GM12864 (cell line): ENCODE data around the gene BECN2.

ENCODE experiments used
- DNase-seq: peaks from one replicate; pipeline ENCODE4 v3.0.0-alpha.2; 2011; ENCODE audit warnings: low read depth
- H3K4me3 ChIP-seq: 2 replicates; pipeline ENCODE4 v1.5.1; 2011; ENCODE audit warnings: mild to moderate bottlenecking, low read depth, low read length, control low read depth
- CTCF ChIP-seq: IDR thresholded peaks from 2 replicates; pipeline ENCODE4 v1.5.1; 2011; ENCODE audit warnings: low read depth, mild to moderate bottlenecking, moderate library complexity, low read length, control low read depth, inconsistent platforms; ENCODE audit errors: missing control alignments

BECN2 gene, protein sequence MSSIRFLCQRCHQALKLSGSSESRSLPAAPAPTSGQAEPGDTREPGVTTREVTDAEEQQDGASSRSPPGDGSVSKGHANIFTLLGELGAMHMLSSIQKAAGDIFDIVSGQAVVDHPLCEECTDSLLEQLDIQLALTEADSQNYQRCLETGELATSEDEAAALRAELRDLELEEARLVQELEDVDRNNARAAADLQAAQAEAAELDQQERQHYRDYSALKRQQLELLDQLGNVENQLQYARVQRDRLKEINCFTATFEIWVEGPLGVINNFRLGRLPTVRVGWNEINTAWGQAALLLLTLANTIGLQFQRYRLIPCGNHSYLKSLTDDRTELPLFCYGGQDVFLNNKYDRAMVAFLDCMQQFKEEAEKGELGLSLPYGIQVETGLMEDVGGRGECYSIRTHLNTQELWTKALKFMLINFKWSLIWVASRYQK

DNA sequence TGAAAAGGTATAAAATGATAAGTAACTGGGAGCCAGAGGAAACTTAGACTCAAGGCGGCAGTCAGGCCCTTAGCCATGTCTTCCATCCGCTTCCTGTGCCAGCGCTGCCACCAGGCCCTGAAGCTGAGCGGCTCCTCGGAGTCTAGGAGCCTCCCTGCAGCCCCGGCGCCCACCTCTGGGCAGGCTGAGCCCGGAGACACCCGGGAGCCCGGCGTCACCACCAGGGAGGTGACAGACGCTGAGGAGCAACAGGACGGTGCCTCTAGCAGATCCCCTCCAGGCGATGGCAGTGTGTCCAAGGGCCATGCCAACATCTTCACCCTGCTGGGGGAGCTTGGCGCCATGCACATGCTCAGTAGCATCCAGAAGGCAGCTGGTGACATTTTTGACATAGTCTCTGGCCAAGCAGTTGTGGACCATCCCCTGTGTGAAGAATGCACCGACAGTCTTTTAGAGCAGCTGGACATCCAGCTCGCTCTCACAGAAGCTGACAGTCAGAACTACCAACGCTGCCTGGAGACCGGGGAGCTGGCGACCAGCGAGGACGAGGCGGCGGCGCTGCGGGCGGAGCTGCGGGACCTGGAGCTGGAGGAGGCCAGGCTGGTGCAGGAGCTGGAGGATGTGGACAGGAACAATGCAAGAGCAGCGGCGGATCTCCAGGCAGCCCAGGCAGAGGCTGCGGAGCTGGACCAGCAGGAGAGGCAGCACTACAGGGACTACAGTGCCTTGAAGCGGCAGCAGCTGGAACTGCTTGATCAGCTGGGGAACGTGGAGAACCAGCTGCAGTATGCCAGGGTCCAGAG, at the start of gene BECN2:
Gene BECN2 (plus strand): TSS at position 76 of the 803 bp plus-strand sequence. CDS start 0 bp downstream, at position 76.
- no peak for DNase-seq
- H3K4me3 ChIP-seq = no peak within 1 kb of the TSS
- TF ChIP-seq CTCF = no peak

- DNase-seq = no peak
- TF ChIP-seq CTCF = no peak
- no peak overlapping the region for H3K4me3 ChIP-seq
Observed at GRCh38 chr1:241916196-241916595, 41.4 kb upstream of the BECN2 start.

- no peak for TF ChIP-seq CTCF
- DNase-seq = no peak
- no peak overlapping the region for H3K4me3 ChIP-seq
Observed at GRCh38 chr1:241917487-241917886, 40.1 kb upstream of the BECN2 start.

DNA sequence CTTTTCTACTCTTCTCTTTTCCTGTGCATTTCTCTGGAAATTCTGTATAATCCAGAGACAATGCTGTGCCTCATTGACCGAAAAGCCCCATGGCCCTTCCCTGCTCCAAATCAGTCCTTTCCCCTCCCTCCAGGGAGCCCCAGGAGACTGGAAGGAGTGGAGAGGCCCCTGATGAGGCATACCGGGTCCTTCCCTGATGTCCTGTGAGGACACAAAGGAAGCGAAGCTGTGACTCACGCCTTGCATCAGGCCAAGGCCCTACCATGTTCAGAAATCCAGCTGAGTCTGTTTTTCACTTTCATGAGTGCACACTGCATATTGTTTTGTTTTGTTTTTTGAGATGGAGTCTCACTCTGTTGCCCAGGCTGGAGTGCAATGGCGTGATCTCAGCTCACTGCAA, 38.7 kb upstream of the BECN2 start:
- H3K4me3 ChIP-seq = no peak overlapping the region
- TF ChIP-seq CTCF = no peak
- no peak for DNase-seq

DNA sequence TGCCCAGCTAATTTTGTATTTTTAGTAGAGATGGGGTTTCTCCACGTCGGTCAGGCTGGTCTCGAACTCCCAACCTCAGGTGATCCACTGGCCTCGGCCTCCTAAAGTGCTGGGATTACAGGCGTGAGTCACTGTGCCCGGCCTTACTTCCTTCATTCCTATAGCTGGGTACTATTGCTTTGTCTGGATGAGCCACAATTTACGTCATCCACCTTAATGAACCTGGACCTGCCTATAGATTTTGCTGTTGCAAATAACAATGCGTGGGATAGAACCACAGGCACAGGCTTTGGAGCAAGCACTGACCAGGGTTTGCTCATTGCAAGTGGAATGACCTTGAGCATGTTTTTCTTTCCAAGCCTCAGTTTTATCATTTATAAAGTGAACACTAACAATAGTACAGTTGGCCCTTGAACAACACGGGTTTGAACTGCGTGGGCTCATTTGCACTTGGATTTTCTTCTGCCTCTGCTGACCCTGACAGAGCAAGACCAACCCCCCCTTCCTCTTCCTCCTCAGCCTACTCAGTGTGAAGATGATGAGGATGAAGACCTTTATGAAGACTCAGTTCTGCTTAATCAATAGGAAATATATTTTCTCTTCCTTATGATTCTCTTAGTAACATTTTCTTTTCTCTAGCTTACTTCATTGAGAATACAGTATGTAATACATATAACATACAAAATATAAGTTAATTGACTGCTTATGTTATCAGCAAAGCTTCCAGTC, 33.3 kb upstream of the BECN2 start:
- DNase-seq = no peak
- no peak for TF ChIP-seq CTCF
- H3K4me3 ChIP-seq = no peak overlapping the region

DNA sequence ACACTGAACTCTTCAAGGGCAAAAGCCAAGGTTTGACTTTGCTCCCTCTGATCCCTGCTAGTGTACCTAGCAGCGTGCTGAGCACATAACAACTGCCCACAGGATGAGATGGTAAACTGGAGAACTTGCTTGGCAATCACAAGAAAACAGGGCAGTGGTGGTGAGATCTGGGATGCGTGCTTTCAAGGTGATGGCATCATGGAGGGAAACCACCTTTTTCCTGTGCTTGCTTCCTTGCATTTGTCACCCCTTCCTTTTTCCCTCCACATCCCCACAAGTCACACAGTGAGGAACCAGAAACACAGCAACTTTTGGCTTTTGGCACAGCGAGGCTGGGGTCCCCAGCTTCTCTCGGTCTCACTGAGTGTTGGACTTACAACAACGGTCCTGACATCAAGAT, 31.4 kb upstream of the BECN2 start:
- no peak for TF ChIP-seq CTCF
- no peak overlapping the region for H3K4me3 ChIP-seq
- no peak for DNase-seq
